Hepatic stellate cell (primary cell): ENCODE data around the gene ARMH2.

Experiments used
- DNase-seq: peaks from one replicate; pipeline ENCODE4 v3.0.0; 2011; ENCODE audit warnings: low spot score

Gene ARMH2

DNA sequence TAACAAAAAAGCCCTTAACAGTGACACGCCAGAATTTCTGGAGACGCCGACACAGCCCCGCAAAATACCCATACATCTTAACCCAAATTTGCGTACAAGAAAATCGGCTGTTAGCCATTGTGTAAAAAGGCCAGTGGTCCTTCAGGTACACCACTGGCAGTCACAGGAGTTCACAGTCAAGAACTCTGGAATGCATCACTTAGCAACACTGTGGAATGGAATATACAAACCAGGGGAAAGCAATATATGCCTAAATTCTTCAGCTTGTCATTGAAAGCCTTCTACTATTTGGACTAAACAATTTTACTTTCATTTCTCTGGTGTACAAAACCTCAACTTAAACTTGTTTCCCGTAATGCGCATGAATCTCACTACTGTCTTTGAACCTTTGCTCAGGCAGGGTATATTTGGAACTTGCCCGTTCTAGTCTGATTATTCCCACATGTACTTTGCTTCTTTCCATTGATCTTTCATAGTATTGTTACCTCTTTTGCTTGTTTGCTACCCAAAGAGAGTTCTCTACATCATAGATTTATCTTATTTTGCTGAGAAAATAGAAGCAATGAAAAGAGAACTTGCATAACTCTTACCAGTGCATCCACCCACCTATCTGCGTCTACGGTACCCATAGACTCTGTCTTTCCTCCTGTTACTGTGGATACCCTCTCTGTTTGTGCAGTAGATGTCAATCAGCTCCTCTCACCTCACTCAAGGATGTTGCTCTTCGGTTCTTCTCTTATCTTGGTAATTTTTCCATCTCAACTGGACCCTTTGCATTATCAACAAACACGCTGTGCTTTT, at the start of gene ARMH2:
TSS of gene ARMH2 (minus strand) at position 178 of the 801 bp plus-strand sequence. CDS start at position 118, 60 bp downstream.
- DNase-seq = no peak

DNA sequence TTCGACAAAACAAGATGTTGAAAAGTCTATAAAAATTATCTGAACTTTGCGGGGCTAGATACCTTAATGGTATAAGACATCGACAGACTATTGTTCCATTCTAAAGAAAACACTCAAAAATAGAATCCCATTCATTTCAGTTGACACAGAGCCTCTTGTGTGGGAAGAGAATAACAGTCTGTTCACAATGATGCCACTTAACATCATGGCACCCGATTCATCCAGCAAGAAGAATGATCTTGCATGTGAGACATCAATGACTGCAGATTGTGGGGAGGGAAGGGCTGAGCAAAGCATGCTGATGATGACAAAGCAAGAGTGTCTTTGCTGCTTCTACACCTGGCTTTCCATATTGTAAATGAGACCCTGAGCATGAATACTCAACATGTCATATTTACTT, 49.7 kb upstream of the ARMH2 start:
- DNase-seq = no peak

DNA sequence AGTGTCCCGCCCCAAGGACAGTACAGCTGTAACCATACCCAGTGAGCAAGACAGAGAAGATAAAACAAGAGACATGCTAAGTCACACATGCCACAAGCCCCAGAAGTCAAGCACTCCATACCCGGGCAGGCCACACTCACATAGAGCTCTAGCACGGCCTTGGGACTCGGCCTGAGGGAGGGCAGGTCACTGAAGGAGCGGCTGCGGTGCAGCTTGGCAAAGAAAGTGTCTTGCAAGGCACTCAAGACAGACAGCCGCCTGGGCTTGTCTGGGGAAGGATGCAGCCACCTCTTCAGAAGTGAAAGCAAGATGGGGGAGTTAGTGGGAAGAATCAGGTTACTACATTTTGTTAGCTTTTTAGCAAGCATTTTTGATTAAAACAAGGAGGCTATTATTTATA, 48.7 kb upstream of the ARMH2 start:
- DNase-seq = no peak

DNA sequence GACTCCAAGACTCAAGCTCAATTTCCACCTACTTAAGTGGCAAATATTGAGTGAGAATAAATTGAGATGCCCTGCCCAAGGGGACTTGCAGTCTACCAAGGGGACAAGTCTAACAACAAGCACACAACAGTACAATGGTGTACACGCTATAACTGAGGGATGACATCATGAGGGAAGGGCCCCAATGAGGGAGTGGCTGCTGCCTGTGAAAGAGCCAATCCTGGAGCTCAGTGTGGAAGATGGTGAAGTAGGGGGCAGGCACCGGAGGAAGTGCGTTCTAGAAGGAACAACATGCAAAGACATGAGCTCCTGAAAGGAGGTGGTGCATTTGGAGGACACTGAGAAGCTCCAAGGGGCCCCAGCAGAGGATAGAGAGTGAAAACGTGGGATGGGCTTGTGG, 46.9 kb upstream of the ARMH2 start:
- no peak for DNase-seq

DNA sequence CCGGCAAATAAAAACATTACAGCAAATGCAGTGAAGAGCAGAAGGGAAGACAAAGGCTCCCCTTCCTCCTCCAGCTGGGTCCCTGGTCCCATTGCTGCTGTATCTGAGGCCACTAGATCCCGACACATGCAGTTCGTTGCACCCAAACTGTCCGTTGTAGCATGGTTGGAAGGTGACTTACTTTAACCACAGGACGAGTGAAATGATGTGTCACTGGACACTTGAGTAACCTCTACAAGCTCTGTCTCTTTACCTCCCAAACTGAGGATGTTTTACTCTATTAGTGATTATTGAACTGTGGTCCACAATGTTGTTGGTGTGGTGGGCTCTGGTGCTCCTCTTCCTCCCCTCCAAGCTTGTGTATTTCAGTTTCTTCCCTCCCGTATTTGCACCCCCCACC, 46.2 kb upstream of the ARMH2 start:
- DNase-seq = no peak

DNA sequence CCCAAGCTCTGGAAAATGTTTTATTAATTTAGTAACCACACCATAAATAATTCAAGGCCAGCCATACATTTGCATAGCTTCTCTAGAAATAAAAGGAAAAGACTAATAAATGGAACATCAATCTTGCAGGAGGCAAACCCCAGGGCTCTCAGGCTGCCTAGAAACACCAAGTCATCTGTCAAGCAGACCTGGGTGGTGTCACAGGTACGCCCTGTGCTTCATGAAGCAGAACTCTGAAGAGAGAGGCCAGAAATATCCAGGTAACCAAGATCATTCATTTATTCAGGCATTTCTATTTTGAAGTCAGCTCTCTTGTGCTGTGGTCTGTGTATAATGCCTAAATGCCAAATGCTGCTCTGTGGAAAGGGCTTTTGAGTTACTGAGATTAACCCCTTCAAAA, 45.3 kb upstream of the ARMH2 start:
- DNase-seq = no peak

DNA sequence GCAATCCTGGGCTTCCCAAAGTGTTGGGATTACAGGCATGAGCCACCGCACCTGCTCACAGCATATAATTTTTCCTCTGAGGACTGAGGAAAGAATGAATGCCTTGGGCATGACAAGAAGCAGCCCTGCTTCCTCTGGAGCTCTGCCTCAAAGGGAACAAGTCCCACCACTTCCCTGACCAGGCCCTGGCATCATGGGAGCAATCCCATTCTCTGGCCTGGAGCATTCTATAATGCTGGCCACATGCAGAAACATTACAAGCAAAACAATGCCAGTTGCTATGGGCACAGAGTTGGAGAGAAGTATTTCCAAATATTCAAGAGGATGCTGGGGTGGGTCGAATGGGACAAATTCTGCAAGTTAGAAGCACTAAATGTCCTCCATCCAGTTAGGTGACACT, 41.5 kb upstream of the ARMH2 start:
- no peak for DNase-seq

DNA sequence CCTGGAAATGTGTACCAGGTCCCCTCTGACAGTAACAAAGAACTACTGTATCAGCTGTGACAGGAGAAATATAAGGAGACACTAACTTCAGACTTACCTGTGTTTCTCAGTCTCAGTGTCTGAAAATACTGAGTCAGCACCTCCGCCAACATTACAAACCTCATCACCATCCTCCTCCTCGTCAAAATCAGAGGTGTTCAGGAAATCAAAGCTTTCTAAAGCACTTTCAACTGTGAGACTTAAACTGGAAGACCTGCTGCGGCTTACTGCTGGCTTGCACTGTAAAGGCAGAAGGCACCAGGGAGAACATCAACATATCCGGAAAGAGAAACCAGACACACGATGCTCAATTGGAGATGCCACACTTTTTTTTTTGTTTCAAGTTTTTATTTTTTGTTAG, 40.3 kb upstream of the ARMH2 start:
- DNase-seq = no peak

DNA sequence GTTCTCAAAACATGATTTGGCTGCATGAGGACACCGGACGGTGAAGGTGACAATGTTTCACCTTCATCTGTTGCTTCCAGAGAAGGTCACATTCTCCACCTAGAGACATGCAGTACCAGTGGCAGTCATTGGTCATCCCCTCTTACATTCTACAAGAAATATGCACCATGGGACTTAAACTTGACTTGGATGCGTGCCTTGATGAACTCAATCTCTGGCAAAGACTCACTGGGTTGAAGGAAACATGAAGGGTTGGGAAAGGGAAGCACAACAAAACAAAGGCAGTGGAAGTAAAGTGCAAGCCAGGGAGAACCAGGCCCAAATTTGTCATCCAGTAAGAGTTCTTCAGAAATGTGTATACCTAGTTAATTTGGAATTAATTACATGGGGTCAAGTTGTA, 39.4 kb upstream of the ARMH2 start:
- DNase-seq = no peak

DNA sequence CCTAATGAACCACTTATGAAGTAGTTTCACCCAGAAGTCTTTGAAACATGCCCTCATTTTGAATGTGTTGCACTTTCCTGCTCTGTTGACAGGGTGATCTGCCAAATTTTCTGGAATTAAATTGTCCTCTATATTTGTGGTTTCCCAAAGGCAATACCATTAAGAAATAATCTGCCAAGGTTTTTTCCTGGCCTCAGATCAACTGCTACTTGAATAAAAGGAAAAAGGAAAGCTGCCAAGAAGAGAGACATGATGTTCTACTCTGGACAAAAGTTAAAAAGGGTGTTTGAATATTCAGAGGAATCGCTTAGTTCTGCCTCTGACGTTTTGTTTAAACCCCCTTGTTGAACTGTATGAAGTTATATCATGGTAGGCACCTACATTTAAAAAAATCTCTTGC, 37.4 kb upstream of the ARMH2 start:
- DNase-seq = no peak

DNA sequence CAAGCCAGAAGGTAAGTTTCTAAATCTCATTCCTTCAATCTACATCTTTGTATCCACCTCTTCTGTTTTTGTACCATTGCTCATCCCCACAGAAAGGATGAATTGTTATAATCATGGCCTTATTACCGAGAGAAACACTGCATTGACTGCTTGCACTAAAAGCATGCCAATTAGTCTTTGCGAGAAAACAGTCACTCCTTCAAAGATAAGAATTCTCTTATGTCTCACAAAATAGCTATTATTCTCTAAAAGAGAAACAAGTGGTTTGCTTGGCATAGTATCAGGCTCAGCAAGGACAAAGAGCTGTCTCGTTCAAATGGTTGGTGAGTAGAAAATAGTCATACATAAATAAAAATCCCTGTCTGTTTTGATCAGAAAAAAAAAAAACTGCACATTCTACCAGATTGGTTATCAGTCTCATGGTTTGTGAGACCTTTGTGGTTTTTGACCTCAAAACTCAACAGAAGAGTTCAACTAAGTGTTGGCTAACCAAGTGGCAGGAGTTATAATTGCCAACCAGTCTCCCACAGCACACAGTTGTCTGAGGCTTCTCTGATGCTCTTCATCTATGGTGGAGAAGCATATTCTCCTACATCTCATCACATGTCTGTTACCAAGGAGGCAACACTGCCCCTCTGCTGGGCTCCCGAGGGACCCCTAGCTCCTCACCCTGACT, 35.1 kb upstream of the ARMH2 start:
- no peak for DNase-seq

DNA sequence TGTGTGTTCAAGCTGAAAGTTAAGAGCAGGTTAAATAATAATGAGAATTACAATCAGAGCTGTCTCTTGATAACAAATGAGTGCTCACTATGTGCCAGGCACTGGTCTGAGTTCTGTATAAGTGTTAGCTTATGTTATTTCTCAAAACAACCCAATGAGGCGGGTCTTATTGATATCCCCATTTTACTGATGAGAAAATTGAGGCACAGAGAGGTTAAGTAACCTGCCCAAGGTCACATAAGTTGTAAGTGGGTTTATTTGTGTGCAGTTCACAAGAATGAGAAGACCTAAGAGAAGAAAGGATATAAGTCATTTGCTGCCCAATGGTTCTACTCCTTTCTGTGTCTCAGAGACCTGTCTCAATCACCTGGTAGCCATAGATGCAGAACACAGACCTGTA, 34.1 kb upstream of the ARMH2 start:
- no peak for DNase-seq

DNA sequence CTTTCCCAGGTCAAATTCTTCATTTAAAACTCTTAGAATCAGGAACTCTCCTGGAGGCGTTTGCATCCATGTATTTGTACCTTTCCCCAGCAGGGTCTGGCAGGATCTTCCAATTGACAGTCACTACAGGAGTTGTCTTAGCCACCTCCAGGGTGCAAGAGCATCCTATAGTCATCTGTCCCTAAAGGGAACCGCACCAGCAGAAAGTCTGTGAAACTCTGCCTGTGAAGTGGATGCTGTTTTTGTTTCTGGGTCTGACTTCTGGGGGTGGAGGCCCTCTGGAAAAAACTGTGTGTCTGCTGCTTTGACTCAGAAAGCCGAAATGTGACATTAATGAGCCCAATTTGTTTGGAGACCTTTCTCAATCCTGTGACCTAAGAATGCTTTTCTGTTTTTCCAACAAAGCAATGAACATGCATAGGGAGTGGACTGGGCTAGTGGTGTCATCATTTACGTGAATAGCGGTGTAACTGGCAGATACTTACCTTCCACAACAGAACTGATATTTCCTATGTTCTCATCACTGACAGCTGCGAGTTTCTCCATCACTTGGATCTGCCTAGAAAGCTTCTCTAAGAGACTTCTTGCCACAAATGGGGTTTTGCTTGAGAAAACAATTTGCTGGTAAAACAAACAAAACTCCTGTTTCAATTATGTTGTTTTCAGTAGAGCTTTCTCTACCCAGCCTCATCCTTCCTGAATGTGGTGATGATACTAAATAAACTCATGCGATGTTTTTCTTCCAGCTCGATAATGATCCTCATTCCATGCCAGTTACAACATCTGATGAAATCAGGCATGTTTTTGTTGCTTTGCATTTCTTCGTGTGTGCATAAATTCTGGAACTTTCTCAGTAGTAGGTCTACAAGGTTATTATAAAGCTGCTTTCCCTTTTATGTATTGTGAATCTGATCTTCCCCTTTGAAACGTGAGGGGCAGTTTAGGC, 33.3 kb upstream of the ARMH2 start:
- DNase-seq = peak; percentile 20

DNA sequence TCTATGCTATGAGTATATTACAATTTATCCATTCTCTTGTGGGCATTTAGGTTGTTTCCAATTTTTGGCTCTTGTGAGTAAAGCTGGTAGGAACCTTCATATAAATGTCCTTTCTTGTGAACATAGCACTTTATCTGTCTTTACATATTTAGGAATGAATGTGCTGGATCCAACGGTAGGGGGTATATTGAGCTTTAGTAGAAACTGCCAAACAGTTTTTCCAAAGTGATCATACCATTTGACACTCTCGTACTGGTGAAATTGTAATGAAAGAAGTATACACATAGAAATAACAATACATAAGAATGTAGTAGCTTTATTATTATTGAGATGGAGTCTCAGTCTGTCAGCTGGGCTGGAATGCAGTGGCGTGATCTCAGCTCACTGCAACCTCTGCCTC, 30.9 kb upstream of the ARMH2 start:
- no peak for DNase-seq

DNA sequence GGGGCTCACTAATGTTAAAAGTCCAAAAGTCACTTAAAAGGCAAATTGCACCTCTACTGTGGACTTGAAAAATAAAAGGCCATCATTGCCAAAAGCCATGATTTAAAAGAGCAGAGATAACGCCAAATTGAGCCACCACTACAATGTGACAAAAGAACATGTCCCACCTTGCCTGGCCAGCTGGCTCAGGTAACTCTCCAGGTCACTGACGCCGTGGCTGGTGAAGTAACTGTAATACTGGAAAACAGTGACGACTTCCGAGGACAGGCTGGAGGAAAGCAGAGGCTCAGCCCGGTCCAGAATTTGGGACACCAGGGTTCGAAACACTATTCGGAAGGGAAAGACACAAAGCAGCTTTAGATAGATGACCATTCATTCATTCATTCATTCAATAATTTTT, 29.3 kb upstream of the ARMH2 start:
- DNase-seq = no peak

DNA sequence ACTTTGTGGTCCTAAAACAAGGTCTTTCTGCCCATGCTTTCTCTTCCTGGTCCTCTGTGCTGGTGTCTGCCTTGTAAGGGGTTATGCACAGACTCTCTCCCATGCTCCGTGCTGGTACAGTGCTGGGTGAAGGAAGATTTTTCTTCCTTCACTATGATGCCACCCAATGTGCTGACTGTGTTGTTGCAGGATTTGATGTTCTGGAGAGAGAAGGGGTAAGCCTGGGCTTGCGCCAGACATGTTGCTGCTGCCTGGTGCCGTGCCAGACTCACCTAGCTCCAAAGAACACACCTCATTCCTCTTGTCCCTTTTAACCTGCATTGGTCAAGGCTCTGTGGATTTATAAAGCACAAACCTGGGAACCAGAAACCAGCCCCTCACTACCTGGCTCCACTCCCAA, 28.4 kb upstream of the ARMH2 start:
- no peak for DNase-seq

DNA sequence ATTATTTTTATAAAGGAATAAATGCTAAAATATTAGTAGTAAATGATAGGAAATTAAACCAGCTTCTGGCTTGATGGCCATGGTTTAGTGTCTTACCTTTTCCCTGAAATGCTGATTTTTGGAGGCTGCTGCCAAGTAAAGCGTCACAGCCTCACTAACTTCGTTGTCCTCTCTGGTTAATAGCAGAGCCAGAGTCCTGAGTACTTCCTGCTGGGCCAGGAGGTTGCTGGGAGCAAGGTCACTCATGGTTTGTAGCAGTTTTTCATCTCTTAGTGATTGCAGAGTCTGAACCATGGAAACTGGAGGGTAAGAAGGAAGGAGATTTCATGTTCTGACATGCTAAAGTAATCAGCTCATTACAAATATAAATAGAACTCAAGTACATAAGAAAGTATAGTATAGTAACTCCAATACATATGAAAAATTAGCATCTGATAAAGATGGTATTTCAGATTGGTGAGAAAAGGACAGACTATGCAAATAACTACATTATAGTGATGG, 26.5 kb upstream of the ARMH2 start:
- no peak for DNase-seq

DNA sequence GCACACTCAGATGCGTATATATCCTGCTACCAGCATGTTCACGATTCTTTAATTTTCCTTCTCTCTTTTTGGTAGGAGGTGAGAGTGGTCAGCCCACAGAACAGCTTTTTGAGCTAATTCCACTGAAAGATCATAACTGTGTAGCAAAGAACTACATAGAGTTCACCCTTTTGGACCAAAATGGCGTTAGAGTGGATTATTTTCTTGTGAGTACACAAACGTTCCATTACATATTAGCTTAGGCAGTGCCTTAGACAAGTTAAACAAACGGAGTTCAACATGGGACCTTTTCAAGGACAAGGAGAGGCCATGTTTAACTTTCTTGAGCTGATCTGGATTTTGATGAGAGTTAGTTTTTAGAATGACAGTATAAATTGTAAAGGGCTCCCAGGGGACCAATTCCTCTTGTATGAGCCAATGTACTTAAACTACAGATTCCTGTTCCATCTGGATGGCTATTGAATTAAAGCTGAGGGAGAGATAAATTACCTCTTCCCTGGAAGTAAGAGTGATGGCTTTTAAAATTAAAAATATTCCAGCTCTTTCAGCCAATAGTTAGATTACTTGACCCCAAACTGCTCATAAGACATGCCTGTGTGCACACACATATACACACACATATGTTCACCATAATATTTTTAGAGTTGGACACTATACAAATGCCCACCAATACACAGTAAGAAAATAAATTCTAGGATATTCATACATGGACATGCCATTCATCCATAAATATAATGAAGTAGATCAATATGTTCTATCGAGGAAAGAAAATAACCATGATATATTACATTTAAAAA, 25.6 kb upstream of the ARMH2 start:
- DNase-seq = peak; percentile 19

DNA sequence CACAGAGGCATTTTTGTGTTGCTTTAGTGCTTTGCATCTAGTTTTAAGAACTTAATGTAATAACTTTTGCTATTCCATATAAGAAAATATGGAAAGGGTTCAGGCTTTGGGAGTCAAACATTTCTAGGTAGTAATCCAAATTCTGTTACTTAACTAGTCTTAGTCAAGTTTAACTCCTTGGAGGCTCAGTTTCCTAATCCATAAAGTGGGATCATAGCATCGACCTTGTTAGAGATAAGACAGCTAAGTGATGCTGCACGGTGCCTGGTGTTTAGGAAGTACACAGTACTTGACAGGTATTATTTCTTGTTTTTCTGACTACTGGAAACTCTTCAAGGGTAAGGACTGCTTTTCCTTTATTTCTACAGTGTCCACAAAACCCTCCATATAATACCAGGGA, 24.5 kb upstream of the ARMH2 start:
- DNase-seq = no peak

DNA sequence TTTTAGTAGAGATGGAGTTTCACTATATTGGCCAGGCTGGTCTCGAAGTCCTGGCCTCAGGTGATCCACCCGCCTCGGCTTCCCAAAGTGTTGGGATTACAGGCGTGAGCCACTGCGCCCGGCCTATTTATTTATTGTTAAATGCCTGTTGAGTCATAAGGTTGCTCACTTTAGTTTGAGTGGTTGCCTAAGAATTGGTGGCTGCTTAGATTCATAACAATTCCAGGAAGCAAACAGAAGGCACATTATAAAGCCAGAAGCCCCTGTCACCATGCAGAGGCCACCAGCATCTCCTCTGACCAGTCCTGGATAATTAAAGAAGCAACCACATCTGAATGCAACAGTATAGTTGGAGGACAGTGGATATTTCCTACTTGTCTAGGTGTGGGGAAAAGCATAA, 24.0 kb upstream of the ARMH2 start:
- DNase-seq = no peak

DNA sequence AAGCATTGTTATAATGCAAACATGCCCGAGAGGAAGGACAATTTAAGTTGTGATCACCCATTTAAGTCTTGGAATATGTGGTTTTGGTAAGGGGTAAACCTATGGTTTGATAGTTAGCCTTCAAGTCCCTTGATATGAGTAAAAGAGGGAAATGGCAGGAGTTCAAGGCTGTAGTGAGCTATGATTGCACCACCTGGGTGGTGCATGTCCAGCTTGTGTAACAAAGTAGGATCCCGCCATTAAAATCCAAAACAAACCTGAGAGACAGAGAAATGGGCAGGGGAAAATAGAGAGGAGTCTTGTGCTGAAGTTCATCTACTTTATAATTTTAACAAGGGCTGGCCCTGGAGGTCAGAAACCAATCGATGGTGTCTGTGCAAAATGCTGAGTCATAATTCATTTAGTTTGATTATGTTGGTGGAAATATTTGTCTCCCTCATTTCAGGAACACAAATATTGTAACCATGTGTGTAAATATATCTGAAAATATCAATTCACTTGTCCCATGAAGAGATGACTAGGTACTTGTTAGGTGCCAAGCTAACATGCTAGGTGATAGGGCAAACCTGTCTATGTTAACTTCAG, 23.2 kb upstream of the ARMH2 start:
- DNase-seq = no peak
